NCI-H146 (cell line): ENCODE results near the gene STUB1.

ENCODE experiments used
- DNase-seq: peaks from one replicate; lab custom pipeline; 2025; lab: John Stamatoyannopoulos, UW

Gene STUB1

DNA sequence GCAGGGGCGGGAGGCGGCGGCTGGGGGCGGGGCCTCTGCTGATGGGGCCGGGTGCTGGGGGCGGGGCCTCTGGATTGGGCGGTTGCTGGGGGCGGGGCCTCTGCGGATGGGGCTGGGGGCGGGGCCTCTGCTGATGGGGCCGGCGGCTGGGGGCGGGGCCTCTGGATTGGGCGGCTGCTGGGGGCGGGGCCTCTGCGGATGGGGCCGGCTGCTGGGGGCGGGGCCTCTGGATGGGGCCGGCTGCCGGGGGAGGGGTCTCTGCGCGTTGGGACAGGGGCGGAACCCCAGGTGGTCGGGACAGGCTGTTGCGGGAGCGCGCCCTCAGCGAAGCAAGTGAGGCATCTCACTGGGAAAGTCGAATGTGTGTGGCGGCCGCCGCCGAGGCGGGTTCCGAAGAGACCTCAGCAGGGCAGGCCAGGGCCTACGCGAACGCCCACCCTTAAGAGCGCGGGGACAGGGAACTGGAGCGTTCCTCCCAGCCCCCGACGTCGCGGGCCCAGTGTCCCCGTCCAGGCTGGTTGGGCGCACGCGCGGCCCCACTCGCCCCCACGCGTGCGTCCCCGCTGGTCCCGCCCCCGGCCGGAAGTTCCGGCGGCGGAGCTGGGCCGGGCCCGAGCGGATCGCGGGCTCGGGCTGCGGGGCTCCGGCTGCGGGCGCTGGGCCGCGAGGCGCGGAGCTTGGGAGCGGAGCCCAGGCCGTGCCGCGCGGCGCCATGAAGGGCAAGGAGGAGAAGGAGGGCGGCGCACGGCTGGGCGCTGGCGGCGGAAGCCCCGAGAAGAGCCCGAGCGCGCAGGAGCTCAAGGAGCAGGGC is at the start of gene STUB1:
TSS of gene STUB1 (plus strand) at position 597 of the 811 bp plus-strand sequence. CDS start at position 713, 116 bp downstream.
- DNase-seq, result peak; percentile 90

DNA sequence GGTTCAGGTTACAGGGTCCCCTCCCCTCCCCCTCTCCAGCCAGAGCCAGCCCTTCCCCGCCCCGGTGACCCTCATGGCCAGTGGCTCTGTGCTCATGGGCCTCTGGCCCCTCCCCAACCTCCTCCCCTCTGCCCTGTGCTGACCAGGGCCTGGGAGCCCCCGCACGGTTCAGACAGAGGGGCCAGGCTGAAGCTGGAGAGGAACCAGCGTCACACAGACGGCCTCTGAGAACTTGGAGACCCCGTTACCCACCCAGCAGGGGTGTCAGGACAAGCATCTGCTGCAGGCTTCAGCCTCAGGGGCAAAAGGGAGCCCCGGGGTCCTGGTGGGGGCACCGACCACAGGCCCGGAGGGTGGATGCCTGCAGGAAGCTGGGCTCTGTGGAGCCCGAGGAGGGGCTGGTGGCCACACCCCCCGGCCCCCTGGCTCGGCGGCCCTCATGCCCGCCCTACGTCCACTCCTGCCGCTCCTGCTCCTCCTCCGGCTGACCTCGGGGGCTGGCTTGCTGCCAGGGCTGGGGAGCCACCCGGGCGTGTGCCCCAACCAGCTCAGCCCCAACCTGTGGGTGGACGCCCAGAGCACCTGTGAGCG is 49.3 kb upstream of the STUB1 start, which contains the start of gene WFIKKN1:
TSS of gene WFIKKN1 (plus strand) at position 171 of the 591 bp plus-strand sequence. CDS start at position 440, 269 bp downstream.
- peak; percentile 55 for DNase-seq

DNA sequence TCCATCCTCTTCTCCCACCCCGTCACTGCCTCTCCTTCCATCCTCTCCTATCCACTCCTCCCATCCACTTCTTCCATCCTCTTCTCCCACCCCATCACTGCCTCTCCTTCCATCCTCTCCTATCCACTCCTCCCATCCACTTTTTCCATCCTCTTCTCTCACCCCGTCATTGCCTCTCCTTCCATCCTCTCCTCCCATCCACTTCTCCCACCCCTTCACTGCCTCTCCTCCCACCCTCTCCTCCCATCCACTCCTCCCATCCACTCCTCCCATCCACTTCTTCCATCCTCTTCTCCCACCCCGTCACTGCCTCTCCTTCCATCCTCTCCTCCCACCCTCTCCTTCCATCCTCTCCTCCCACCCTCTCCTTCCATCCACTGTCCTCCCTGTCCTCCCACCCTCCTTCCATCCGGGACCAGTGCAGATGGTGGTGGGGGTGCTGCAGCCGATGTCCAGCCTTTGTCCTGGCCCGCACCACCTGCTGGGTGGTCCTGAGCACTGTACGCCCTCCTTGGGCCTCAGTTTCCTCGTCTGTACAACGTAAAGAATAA is 48.3 kb upstream of the STUB1 start:
- DNase-seq, result no peak

DNA sequence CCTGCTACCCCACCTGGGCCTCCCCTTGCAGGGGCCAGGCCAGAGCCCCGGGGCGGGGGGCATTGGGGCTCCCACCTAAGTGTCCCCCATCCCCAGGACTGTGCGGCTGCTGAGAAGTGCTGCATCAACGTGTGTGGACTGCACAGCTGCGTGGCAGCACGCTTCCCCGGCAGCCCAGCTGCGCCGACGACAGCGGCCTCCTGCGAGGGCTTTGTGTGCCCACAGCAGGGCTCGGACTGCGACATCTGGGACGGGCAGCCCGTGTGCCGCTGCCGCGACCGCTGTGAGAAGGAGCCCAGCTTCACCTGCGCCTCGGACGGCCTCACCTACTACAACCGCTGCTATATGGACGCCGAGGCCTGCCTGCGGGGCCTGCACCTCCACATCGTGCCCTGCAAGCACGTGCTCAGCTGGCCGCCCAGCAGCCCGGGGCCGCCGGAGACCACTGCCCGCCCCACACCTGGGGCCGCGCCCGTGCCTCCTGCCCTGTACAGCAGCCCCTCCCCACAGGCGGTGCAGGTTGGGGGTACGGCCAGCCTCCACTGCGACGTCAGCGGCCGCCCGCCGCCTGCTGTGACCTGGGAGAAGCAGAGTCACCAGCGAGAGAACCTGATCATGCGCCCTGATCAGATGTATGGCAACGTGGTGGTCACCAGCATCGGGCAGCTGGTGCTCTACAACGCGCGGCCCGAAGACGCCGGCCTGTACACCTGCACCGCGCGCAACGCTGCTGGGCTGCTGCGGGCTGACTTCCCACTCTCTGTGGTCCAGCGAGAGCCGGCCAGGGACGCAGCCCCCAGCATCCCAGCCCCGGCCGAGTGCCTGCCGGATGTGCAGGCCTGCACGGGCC is 47.5 kb upstream of the STUB1 start:
- DNase-seq, result no peak

DNA sequence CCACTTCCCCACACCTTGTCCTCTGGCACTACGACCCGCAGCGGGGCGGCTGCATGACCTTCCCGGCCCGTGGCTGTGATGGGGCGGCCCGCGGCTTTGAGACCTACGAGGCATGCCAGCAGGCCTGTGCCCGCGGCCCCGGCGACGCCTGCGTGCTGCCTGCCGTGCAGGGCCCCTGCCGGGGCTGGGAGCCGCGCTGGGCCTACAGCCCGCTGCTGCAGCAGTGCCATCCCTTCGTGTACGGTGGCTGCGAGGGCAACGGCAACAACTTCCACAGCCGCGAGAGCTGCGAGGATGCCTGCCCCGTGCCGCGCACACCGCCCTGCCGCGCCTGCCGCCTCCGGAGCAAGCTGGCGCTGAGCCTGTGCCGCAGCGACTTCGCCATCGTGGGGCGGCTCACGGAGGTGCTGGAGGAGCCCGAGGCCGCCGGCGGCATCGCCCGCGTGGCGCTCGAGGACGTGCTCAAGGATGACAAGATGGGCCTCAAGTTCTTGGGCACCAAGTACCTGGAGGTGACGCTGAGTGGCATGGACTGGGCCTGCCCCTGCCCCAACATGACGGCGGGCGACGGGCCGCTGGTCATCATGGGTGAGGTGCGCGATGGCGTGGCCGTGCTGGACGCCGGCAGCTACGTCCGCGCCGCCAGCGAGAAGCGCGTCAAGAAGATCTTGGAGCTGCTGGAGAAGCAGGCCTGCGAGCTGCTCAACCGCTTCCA is 46.7 kb upstream of the STUB1 start:
- DNase-seq, result no peak

DNA sequence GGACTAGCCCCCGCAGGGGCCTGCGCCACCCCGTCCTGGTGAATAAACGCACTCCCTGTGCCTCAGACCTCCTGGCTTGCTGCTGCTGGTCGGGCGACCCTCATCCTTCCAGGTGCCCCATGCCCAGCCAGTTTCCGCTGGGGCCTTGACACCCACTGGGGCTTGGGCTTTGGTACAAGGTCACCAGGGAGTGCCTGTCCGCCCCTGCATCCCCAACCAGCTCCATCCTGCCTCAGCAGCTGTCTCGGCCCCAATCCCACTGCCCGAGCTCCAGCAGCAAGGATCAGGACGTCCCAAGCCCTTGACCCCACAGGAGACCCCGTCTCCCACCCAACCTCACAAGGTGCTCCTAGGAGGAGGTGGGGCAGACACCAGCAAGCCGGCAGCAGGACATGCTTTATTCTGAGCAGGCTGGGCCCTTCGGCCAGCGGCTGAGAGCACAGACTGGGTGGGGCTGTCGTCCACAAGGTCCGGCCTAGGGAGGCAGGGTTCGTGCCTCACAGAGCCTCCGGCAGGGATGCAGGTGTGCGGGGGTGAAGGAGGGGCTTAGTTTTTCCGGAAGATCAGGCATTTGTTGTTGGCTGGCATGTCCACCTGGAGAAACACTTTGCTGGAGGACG is 46.0 kb upstream of the STUB1 start:
- no peak for DNase-seq

DNA sequence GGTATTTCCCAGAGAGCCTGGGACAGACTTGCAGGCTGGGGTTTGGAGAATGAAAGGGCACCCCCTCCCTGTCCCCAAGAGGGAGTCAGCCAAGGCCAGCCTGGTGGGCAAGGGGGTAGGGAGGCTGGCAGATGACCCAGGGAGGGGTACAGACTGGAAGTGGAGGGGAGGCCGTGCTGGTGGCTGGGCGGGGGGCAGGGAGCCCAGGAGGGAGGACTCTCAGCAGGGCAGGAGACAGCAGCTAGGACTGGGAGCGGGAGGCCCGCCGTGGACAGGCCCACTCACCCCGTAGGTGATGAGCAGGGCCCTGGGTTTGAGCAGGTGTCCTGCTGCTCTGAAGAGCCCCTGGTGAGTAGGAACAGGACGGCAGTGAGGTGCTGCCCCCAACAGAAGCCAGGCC is 45.2 kb upstream of the STUB1 start:
- no peak for DNase-seq

DNA sequence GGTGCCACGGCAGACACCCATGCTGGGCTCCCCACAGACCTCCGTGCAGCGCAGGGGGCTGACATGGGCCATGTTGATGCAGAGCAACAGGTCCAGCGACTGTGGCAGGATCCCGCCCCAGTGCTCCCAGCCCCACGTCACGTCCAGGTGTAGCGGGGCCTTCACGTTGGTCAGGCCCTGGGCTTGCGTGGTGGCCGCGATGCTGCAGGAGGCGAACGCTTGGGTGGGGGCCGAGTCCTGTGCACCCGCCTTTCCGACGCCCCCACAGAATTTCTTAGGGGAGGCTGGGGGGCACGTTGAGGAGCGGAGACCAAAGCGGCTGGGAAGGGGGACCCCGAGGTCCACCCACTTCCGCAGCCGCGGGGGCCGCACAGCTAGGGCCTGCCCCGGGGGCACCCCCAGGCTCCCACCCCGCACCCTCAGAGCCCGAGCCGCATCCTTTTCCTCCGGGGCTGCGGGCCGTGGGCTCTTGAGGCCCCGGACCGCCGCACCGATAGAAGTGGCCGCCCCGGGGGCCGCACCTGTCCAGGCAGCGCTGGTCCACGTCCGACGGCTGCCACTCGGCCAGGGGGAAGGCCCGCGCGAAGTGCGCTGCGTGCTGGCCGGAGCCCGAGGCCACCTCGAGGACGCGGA is 44.5 kb upstream of the STUB1 start:
- peak; percentile 46 for DNase-seq

DNA sequence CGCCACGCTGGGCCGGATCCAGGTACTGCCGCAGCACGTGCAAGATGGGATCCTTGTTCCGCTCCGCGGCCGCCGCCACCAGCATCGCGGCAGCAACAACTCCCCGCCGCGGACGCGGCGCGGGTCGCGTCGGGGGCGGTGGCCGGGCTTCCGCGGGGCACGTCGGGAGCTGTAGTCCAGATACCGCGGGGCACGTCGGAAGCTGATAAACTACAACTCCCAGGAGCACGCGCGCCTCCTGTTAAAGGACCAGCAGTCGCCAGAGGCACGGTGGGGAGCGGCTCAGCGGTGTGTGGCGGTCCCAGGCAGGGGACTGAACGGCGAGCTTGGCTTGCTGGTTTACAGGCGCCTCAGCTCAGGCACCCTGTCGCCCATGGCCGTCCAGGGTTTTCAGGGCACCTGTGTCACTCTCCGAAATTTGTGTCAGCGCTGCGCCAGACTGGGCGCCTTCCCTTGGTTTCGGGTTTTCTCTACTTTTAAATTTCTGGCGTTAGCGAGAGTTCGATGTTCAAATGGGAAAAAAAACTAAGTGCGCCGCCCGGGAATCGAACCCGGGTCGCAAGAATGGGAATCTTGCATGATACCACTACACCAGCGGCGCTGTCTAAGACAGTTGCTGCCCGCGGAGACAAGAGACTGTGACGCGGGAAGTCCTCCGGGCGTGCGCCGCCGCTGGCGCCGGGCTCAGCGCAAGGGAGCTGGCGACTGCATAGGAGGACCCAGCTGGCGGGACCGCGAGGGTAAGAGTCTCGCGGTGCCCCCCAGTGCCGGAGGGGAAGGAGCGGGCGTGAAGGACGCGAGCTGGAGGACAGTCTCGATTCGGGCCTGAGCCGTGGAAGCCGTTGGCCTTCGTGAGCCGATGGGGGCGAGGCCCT is 43.8 kb upstream of the STUB1 start, which contains the start of gene METTL26:
TSS of gene METTL26 (minus strand) at position 100 of the 875 bp plus-strand sequence. CDS start at position 85, 15 bp downstream.
- peak; percentile 99 for DNase-seq

DNA sequence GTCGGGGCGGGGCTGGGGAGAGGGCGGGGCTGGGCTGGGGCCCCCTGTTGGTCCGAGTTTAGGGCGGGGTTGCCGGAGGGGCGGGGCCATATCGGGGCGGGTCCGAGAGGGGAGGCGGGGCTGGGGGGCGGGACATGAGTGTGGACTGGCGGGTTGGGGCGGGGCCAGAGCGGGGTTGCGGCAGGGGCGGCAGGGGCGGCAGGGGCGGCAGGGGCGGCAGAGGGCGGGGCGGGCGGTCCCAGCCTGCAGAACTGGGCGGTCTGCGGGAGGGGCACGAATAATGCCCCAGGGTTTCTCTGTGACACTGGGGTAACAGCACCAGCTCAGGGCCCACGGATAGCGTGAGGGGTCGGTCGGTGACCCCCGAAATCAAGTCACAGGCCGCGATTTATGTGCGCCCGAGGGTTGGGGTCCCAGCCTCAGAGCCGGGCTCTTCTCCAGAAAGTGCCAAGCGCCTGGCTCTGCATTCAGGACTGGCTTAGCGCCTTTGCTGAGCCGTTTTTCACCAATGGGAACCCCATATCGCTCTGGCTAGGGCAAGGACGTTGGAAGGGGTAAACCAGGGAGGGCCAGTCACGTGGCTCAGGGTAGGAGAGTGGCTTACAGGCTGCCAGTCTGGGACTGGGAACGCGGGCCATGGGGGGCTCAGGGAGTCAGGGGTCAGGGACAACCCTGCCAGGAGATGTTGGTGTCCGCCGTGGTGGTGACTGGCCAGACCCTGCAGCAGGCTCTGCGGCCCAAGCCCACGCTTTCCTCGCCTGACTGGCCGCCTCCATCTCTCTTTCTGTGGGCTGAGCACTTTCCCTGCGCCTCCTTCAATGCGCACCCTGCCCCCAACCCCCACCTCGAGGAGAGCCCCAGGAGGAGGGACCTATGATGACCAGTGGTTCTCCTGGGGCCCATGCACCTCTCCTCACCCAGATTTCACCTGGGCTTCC is 42.9 kb upstream of the STUB1 start:
- DNase-seq, result peak; percentile 55

DNA sequence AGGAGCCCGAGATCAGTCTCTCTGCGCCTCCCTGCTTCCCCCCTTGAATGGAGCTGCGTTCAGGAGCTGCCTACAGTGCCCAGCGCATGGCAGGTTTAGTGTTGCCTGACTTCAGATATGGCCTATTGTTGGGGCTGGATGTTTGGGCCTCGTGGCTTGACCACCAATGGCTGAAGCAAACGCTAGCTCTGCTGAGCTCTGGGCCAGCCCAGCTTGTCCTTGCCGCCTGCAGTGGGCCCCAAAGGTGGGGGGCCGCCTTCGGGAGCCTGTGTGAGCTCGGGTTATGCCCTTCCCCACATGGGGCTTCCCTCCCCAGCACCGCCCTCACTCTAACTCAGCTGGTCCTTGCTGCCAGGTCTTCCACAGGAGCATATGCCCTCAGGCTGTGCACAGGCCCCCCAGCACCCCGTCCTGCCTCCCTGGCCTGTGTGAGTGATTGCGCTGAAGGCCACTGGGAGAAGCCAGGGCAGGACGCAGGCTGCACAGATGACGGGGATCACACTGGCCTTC is 42.1 kb upstream of the STUB1 start:
- DNase-seq, result no peak

DNA sequence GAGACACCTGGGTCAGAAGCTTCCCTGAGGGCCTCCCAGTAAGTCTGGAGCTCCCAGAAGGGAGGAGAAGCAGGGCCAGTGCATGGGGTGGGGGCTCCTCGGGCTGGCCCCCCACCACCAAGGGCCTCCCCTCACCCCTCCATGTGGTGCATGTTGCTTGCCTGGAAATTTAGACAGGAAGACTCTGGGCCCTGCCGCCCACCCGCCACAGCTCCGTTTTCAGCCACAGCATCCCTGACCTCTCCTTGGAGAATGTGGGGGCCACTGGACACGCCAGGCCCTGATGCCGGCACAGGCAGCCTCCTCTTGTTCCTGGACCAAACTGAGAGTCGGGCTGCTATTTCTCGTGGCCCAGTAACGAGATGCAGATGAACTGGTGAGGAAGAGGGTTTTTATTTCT is 41.4 kb upstream of the STUB1 start:
- DNase-seq, result no peak

DNA sequence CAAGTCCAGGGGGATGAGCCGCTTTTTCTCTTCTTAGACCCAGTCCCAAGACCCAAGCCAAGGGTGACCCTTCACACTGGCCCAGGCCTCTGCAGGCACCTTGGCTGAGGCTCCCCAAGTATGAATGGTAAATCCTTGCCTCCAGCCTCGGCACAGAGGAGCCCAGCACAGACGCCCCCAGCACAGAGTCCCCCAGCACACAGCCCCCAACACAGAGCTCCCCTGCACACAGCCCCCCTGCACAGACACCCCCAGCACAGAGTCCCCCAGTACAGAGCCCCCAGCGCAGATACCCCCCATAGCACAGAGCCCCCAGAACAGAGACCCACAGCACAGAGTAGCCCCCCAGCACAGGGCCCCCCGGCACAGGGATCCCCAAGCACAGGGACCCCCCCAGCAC is 39.6 kb upstream of the STUB1 start:
- DNase-seq, result no peak

DNA sequence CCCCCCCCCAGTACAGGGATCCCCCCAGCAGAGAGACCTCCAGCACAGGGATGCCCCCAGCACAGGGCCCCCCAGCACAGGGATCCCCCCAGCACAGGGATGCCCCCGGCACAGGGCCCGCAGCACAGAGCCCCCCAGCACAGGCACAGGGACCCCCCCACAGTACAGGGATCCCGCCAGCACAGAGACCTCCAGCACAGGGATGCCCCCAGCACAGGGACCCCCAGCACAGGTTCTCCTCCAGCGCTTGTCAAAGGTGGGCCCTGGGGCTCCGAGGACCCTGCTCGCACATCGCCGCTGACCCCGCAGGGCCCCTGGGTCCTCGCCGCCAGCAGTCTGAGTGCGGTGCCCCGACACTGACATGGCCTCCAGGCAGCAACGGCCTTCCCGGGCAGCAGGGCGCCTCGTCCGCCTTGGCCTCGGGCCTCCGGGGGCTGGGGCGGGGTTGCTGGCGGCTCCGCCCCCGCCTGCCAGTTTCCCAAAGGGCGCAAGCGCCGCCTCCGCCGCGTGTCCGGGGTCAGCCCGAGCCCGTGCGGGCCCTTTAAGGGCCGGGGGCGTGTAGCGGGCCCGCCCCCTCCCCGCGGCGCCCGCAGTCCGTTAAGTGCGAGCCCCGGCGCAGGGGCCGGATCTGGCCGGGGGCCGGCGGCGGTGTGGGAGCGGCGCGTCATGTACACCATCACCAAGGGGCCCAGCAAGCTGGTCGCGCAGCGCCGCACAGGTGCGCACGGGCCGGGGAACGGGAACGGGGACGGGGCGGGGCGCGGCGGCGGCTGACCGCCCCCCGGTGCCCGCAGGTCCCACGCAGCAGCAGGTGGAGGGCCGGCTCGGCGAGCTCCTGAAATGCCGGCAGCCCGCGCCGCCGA is 38.7 kb upstream of the STUB1 start, which contains the start of gene MCRIP2:
TSS of gene MCRIP2 (plus strand) at position 503 of the 863 bp plus-strand sequence. CDS start at position 667, 164 bp downstream.
- peak; percentile 92 for DNase-seq

DNA sequence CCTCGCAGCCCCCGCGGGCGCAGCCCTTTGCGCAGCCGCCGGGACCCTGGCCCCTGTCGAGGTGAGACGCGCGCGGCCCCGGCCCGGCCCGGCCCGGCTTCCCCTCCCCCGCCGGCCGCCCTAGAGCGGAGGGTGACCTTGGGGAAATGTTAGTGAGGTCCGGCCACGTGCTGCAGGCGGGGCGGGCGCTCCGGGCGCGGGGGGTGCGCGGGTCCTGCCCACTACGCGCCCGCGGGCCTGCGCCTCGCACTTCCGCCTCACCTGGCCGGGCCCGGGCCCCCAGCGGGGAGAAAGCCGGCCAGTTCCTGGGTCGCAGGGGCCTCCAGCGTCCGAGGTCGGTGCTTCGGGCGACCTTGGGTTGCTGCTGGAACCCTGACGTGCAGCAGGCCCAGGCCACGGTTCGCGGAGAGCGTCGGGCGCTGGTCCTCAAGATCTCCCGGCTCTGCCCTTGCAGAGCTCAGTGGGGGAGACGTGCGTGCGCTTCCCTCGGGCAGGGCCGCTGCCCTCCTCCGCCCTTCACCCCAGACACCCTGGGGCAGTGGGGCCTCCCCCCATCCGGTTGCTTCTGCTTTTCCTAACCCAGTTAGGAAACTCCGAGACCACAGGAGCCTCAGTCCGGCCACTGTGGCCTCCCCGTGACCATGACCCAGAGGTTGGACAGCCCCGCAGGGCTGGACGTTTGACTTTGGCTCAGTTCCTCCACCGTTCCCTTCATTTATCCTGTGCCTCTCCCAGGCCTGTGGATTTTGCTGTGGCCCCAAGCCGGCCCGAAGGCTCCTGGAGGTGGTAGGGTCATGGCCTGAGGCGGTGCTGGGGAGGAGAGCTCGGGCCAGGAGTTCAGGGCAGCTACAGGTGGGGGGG is 37.8 kb upstream of the STUB1 start:
- DNase-seq, result peak; percentile 68

DNA sequence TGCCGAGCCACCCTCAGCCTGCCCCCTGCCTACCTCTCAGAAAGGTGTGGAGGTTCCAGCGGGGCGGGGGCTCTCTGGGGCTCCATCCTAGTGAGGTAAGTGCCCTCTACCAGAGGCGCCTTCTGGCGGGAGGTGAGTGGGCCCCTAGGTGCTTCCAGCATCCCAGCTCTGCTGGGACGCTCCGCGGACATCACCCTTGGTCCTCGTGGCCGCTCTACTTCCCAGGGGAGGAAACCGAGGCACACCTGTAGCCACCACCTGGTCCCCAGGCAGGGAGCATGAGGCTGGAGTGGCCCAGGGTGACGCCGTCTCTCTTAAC is 37.2 kb upstream of the STUB1 start:
- no peak for DNase-seq
